GM12878 (cell line): ENCODE measurements around the gene SREK1. TPM values are rescaled to one million over a fixed set of nuclear protein-coding genes. Genes with fewer than 3 reads are reported as not detected.

Source experiments
- BHLHE40 ChIP-seq, 2 experiments: fragments of 450-650 bp in 1 of 2; IDR thresholded peaks; 2 replicates each; pipeline ENCODE4 v1.6.1; 2011 to 2017; ENCODE audit warnings: low read depth in 2 of 2, borderline replicate concordance in 1 of 2, improper control_type of control experiment in 1 of 2, low read length in 1 of 2, mild to moderate bottlenecking in 1 of 2
- CHD1 ChIP-seq: IDR thresholded peaks from 2 replicates; pipeline ENCODE4 v1.6.1; 2012; ENCODE audit warnings: low read depth, low read length, improper control_type of control experiment
- CHD2 ChIP-seq: IDR thresholded peaks from 2 replicates; pipeline ENCODE4 v1.6.1; 2011; ENCODE audit warnings: low read depth, low read length, improper control_type of control experiment, borderline replicate concordance
- CREB1 ChIP-seq: IDR thresholded peaks from 2 replicates; pipeline ENCODE4 v1.6.1; 2012; ENCODE audit warnings: low read depth, mild to moderate bottlenecking, inconsistent platforms
- GATAD2B ChIP-seq: fragments of 450-650 bp; conservative IDR thresholded peaks from 2 replicates; pipeline ENCODE4 v1.6.1; 2017; ENCODE audit warnings: low read depth, mild to moderate bottlenecking, moderate library complexity
- IKZF2 ChIP-seq, 2 experiments: fragments of 450-650 bp; IDR thresholded peaks; 2 replicates each; pipeline ENCODE4 v1.6.1; 2017; ENCODE audit warnings: mild to moderate bottlenecking in 2 of 2, moderate library complexity in 2 of 2
- JUND ChIP-seq: IDR thresholded peaks from 2 replicates; pipeline ENCODE4 v1.6.1; 2012; ENCODE audit warnings: low read depth, mild to moderate bottlenecking, low read length, improper control_type of control experiment, moderate library complexity
- KLF5 ChIP-seq: fragments of 450-650 bp; IDR thresholded peaks from 2 replicates; pipeline ENCODE4 v1.6.1; 2014; ENCODE audit warnings: mild to moderate bottlenecking; ENCODE audit not compliant: partially characterized antibody
- RAD21 ChIP-seq: IDR thresholded peaks from 2 replicates; pipeline ENCODE4 v1.6.1; 2011; ENCODE audit warnings: mild to moderate bottlenecking, low read depth, low read length, moderate library complexity; ENCODE audit not compliant: insufficient read depth
- RFX5 ChIP-seq: IDR thresholded peaks from 2 replicates; pipeline ENCODE4 v1.6.1; 2011; ENCODE audit warnings: low read depth, low read length, improper control_type of control experiment
- SIX5 ChIP-seq: IDR thresholded peaks from 2 replicates; pipeline ENCODE4 v1.6.1; 2011; ENCODE audit warnings: mild to moderate bottlenecking, low read depth, low read length, moderate library complexity; ENCODE audit not compliant: severe bottlenecking
- TBL1XR1 ChIP-seq: IDR thresholded peaks from 2 replicates; pipeline ENCODE4 v1.6.1; 2012; ENCODE audit warnings: low read depth, low read length, improper control_type of control experiment
- polyA plus RNA-seq, 11 experiments: library from polyadenylated mRNA; depleted of rRNA in 4 of 11; unstranded in 6 of 11; stranded (reverse) in 5 of 11; fragments of >200 nt; fragmentation: Nextera tagmentation in 4 of 11; fragmentation: Illumina TruSeq in 1 of 11; extraction: Ambion mirVana in 4 of 11; extraction: Trizol in 1 of 11; gene quantifications; 1 replicate in 1 of 11; 2 replicates in 10 of 11; pipeline versions ENCODE4 v1.2.1 to v1.2.3, GENCODE V29; 2011 to 2016; ENCODE audit warnings: inconsistent platforms in 2 of 11, missing spikeins in 2 of 11, low read depth in 1 of 11
- total RNA-seq, 4 experiments: library from RNA; depleted of rRNA in 3 of 4; stranded (reverse); fragments of >200 nt in 3 of 4; fragmentation: Illumina TruSeq in 1 of 4; extraction: Trizol in 1 of 4; gene quantifications; 2 replicates each; pipeline versions ENCODE4 v1.2.1 to v1.2.3, GENCODE V29; 2013 to 2021
- TF ChIP-seq, protein P1 (sequence below): IDR thresholded peaks from 2 replicates; pipeline ENCODE4 v1.6.1; 2011; ENCODE audit warnings: low read depth, low read length, improper control_type of control experiment, borderline replicate concordance
- TF ChIP-seq, protein P2 (sequence below): fragments of 450-650 bp; IDR thresholded peaks from 2 replicates; pipeline ENCODE4 v1.6.1; 2017; ENCODE audit warnings: mild to moderate bottlenecking
- TF ChIP-seq, protein P3 (sequence below): IDR thresholded peaks from 2 replicates; pipeline ENCODE4 v1.6.1; 2011; ENCODE audit warnings: borderline replicate concordance, low read depth, mild to moderate bottlenecking, moderate library complexity, low read length; ENCODE audit not compliant: insufficient read depth, poor library complexity, severe bottlenecking
- TF ChIP-seq, protein P4 (sequence below): fragments of 150-350 bp; IDR thresholded peaks from 2 replicates; pipeline ENCODE4 v1.6.1; 2014; ENCODE audit warnings: mild to moderate bottlenecking, low read depth, low read length
- TF ChIP-seq, protein P5 (sequence below): fragments of 450-650 bp; IDR thresholded peaks from 2 replicates; pipeline ENCODE4 v1.6.1; 2016; ENCODE audit warnings: mild to moderate bottlenecking
- TF ChIP-seq, protein P6 (sequence below): fragments of 450-650 bp; IDR thresholded peaks from 2 replicates; pipeline ENCODE4 v1.6.1; 2017; ENCODE audit warnings: antibody characterized with exemption, mild to moderate bottlenecking, moderate library complexity

The SREK1 gene
- total and polyA plus RNA-seq, 10 of the 15 experiments (the other 5 are each of a cell fraction or from before 2014, with no cell fraction given), result 30.7 to 100 (median 61.5) TPM

DNA sequence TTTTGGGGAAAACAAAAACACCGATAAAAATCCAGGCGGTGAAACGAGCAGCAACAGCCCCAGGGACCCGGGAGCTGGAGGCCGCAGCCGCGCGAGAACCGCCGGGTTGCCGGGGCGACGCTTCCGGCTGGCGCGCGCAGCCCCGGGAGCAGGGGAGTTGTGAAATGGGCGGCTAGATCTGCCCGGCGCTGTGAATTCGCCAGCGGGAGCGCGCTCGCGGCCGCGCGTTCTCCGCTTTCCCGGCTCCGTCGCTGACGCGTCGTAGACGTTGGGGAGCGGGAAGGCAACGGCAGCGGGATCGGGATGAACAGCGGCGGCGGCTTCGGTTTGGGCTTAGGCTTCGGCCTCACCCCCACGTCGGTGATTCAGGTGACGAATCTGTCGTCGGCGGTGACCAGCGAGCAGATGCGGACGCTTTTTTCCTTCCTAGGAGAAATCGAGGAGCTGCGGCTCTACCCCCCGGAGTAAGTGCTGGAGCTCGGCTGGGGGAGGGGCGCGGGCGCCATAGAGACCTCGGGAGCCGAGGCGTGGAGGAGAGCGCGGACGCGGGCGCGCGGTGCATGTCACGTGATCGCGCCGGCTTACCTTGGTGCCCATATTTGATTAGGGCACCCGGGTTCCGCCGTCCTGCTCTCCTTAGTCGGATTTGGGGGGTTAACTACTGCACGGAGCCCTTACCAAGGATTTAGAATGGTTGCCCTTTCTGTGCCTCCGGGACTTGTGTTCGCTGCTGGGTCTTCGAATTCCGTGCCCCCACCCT lies at the start of gene SREK1 (continued):
- TF ChIP-seq, protein P1, sequence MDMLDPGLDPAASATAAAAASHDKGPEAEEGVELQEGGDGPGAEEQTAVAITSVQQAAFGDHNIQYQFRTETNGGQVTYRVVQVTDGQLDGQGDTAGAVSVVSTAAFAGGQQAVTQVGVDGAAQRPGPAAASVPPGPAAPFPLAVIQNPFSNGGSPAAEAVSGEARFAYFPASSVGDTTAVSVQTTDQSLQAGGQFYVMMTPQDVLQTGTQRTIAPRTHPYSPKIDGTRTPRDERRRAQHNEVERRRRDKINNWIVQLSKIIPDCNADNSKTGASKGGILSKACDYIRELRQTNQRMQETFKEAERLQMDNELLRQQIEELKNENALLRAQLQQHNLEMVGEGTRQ, result peak; percentile 79
- peak; percentile 92 for TF ChIP-seq IKZF2 (IDR thresholded peaks at IDR 0.05)
- TF ChIP-seq CHD2, result peak; percentile 97
- TF ChIP-seq GATAD2B, result peak; percentile 76; the same call in 1 of the 2 replicates
- TF ChIP-seq SIX5, result peak; percentile 50
- peak; percentile 17 for TF ChIP-seq KLF5
- TF ChIP-seq, protein P2, sequence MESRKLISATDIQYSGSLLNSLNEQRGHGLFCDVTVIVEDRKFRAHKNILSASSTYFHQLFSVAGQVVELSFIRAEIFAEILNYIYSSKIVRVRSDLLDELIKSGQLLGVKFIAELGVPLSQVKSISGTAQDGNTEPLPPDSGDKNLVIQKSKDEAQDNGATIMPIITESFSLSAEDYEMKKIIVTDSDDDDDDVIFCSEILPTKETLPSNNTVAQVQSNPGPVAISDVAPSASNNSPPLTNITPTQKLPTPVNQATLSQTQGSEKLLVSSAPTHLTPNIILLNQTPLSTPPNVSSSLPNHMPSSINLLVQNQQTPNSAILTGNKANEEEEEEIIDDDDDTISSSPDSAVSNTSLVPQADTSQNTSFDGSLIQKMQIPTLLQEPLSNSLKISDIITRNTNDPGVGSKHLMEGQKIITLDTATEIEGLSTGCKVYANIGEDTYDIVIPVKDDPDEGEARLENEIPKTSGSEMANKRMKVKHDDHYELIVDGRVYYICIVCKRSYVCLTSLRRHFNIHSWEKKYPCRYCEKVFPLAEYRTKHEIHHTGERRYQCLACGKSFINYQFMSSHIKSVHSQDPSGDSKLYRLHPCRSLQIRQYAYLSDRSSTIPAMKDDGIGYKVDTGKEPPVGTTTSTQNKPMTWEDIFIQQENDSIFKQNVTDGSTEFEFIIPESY, result no peak
- TF ChIP-seq RFX5, result no peak
- no peak for TF ChIP-seq RAD21
- TF ChIP-seq TBL1XR1, result peak; percentile 73; the same call in 1 of the 2 replicates
- peak; percentile 69 to 96 for TF ChIP-seq BHLHE40 (IDR thresholded peaks at IDR 0.05; ENCODE audit: borderline replicate concordance in 1 of 2, low read depth in 2 of 2, low read length in 1 of 2)
- TF ChIP-seq, protein P3, sequence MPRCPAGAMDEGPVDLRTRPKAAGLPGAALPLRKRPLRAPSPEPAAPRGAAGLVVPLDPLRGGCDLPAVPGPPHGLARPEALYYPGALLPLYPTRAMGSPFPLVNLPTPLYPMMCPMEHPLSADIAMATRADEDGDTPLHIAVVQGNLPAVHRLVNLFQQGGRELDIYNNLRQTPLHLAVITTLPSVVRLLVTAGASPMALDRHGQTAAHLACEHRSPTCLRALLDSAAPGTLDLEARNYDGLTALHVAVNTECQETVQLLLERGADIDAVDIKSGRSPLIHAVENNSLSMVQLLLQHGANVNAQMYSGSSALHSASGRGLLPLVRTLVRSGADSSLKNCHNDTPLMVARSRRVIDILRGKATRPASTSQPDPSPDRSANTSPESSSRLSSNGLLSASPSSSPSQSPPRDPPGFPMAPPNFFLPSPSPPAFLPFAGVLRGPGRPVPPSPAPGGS, result peak; percentile 20
- TF ChIP-seq, protein P4, sequence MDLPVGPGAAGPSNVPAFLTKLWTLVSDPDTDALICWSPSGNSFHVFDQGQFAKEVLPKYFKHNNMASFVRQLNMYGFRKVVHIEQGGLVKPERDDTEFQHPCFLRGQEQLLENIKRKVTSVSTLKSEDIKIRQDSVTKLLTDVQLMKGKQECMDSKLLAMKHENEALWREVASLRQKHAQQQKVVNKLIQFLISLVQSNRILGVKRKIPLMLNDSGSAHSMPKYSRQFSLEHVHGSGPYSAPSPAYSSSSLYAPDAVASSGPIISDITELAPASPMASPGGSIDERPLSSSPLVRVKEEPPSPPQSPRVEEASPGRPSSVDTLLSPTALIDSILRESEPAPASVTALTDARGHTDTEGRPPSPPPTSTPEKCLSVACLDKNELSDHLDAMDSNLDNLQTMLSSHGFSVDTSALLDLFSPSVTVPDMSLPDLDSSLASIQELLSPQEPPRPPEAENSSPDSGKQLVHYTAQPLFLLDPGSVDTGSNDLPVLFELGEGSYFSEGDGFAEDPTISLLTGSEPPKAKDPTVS, result no peak
- TF ChIP-seq, protein P5, sequence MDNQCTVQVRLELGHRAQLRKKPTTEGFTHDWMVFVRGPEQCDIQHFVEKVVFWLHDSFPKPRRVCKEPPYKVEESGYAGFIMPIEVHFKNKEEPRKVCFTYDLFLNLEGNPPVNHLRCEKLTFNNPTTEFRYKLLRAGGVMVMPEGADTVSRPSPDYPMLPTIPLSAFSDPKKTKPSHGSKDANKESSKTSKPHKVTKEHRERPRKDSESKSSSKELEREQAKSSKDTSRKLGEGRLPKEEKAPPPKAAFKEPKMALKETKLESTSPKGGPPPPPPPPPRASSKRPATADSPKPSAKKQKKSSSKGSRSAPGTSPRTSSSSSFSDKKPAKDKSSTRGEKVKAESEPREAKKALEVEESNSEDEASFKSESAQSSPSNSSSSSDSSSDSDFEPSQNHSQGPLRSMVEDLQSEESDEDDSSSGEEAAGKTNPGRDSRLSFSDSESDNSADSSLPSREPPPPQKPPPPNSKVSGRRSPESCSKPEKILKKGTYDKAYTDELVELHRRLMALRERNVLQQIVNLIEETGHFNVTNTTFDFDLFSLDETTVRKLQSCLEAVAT, result peak; percentile 89
- peak; percentile 18; the same call in 1 of the 2 replicates for TF ChIP-seq CHD1
- TF ChIP-seq JUND, result no peak
- TF ChIP-seq, protein P6, sequence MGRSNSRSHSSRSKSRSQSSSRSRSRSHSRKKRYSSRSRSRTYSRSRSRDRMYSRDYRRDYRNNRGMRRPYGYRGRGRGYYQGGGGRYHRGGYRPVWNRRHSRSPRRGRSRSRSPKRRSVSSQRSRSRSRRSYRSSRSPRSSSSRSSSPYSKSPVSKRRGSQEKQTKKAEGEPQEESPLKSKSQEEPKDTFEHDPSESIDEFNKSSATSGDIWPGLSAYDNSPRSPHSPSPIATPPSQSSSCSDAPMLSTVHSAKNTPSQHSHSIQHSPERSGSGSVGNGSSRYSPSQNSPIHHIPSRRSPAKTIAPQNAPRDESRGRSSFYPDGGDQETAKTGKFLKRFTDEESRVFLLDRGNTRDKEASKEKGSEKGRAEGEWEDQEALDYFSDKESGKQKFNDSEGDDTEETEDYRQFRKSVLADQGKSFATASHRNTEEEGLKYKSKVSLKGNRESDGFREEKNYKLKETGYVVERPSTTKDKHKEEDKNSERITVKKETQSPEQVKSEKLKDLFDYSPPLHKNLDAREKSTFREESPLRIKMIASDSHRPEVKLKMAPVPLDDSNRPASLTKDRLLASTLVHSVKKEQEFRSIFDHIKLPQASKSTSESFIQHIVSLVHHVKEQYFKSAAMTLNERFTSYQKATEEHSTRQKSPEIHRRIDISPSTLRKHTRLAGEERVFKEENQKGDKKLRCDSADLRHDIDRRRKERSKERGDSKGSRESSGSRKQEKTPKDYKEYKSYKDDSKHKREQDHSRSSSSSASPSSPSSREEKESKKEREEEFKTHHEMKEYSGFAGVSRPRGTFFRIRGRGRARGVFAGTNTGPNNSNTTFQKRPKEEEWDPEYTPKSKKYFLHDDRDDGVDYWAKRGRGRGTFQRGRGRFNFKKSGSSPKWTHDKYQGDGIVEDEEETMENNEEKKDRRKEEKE, result peak; percentile 53; the same call in 1 of the 2 replicates
- TF ChIP-seq CREB1, result peak; percentile 67
